ENCODE results near the gene NDC80. TPM values are rescaled to one million over a fixed set of nuclear protein-coding genes. Genes with fewer than 3 reads are reported as not detected.
"Not testable (repeated sequence)": the region's sequence is repeated elsewhere in the genome, so short reads cannot be mapped to it uniquely, and the experiment has no call there.

NDC80 gene
- total RNA-seq, 1 donor from 2014 or later, result 7.9 TPM

DNA sequence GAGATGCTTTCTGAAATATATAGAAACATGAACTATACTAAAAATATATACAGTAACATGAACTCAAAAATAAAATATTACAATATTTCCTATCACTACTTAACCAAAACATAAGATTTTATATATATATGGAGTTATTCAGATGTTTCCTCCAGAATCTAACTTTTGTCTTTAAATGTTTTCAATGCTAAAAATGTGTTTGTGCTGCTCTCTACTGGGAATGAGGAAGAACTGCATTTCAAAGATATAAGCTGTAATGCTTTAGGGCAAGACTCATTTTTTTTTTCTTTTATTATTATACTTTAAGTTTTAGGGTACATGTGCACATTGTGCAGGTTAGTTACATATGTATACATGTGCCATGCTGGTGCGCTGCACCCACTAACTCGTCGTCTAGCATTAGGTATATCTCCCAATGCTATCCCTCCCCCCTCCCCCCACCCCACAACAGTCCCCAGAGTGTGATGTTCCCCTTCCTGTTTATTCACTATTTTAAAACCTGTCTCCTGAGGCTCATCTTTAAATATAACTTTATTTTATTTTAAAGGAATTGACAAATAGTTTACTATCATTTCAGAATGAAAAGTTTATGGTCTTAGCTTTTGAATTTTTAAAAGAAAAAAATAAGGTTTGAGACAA is 29.3 kb upstream of the NDC80 start:
- not testable (repeated sequence) for H3K4me1 Mint-ChIP-seq (ENCODE audit: unreplicated experiment); H3K4me3 Mint-ChIP-seq (ENCODE audit: unreplicated experiment); H3K36me3 Mint-ChIP-seq (ENCODE audit: unreplicated experiment); DNase-seq (ENCODE audit: extremely low spot score, unreplicated experiment); H3K27ac Mint-ChIP-seq (ENCODE audit: unreplicated experiment); H3K27me3 Mint-ChIP-seq (ENCODE audit: unreplicated experiment); H3K9me3 Mint-ChIP-seq (ENCODE audit: unreplicated experiment)
- TF ChIP-seq, protein P1, sequence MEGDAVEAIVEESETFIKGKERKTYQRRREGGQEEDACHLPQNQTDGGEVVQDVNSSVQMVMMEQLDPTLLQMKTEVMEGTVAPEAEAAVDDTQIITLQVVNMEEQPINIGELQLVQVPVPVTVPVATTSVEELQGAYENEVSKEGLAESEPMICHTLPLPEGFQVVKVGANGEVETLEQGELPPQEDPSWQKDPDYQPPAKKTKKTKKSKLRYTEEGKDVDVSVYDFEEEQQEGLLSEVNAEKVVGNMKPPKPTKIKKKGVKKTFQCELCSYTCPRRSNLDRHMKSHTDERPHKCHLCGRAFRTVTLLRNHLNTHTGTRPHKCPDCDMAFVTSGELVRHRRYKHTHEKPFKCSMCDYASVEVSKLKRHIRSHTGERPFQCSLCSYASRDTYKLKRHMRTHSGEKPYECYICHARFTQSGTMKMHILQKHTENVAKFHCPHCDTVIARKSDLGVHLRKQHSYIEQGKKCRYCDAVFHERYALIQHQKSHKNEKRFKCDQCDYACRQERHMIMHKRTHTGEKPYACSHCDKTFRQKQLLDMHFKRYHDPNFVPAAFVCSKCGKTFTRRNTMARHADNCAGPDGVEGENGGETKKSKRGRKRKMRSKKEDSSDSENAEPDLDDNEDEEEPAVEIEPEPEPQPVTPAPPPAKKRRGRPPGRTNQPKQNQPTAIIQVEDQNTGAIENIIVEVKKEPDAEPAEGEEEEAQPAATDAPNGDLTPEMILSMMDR (IDR thresholded peaks at IDR 0.05), result peak; percentile 73

DNA sequence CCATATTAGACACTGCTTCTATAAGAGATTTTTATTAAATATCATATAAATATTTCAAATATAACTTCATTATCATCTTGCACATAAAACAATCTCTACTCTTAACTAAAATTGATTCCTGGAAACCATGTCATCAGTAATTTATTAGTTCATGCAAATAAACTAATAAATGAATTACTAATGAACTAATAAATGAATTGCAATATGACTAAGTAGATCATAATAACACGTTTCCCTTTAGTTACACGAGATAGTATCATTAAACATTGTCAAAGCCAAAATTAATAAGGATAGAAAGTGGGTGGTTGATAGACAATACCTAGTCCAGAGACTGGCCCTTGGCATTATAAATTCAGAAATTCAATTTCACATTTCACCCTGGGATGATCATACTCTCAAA is 26.2 kb upstream of the NDC80 start:
- Mint-ChIP-seq H3K27me3 (ENCODE audit: unreplicated experiment) (no peaks in the 10 kb centered on the region), H3K36me3 (ENCODE audit: unreplicated experiment) (peaks cover 8% of the 10 kb centered on the region), H3K27ac (ENCODE audit: unreplicated experiment) (no peak overlapping the region), H3K4me3 (ENCODE audit: unreplicated experiment) (no peak overlapping the region), H3K4me1 (ENCODE audit: unreplicated experiment) (peaks cover 1% of the 10 kb centered on the region), H3K9me3 (ENCODE audit: unreplicated experiment) (no peaks in the 10 kb centered on the region)
- TF ChIP-seq, protein P1 (IDR thresholded peaks at IDR 0.05), result no peak
- no peak for DNase-seq (ENCODE audit: extremely low spot score, unreplicated experiment)

DNA sequence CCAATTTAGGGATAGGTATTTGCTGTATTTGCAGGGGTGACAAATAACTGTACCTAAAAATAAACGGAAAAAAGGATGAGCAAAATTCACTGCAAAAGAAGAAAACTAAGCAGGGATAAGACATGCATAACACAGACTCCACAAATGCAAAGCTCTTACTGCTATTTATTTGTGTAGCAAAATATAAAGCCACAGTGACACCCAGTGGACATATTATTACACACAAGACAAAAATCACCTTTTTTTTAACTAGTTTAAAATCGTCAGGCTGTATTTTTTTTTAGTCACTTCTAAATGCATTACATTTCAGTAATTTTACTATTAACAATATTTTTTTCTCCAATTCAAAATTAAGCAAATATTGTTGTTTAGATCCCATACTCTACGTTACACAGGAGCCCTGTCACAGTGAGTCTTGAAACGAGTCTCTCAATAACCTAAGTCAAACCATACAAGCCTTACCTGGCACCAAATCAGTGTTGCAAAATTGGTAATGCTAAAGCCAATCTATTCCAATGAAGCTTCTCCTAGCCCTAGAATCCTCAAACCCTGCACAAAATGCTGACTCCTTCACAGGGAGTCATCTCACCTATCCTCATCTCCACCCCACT is 23.8 kb upstream of the NDC80 start:
- Mint-ChIP-seq H3K27ac (ENCODE audit: unreplicated experiment) (no peak overlapping the region), H3K9me3 (ENCODE audit: unreplicated experiment) (no peaks in the 10 kb centered on the region), H3K4me3 (ENCODE audit: unreplicated experiment) (no peak overlapping the region), H3K27me3 (ENCODE audit: unreplicated experiment) (no peaks in the 10 kb centered on the region), H3K36me3 (ENCODE audit: unreplicated experiment) (peaks cover 9% of the 10 kb centered on the region), H3K4me1 (ENCODE audit: unreplicated experiment) (peaks cover 6% of the 10 kb centered on the region)
- TF ChIP-seq, protein P1 (IDR thresholded peaks at IDR 0.05), result peak; percentile 70
- no peak for DNase-seq (ENCODE audit: extremely low spot score, unreplicated experiment)

GRCh38 chr18:2549462-2549861 is 21.9 kb upstream of the NDC80 start:
- no peaks in the 10 kb centered on the region for H3K9me3 Mint-ChIP-seq (ENCODE audit: unreplicated experiment)
- no peak overlapping the region for H3K27ac Mint-ChIP-seq (ENCODE audit: unreplicated experiment)
- no peak overlapping the region for H3K4me3 Mint-ChIP-seq (ENCODE audit: unreplicated experiment)
- no peaks in the 10 kb centered on the region for H3K27me3 Mint-ChIP-seq (ENCODE audit: unreplicated experiment)
- TF ChIP-seq, protein P1 (IDR thresholded peaks at IDR 0.05), result no peak
- peaks cover 6% of the 10 kb centered on the region for H3K4me1 Mint-ChIP-seq (ENCODE audit: unreplicated experiment)
- H3K36me3 Mint-ChIP-seq (ENCODE audit: unreplicated experiment), result peaks cover 10% of the 10 kb centered on the region
- DNase-seq (ENCODE audit: extremely low spot score, unreplicated experiment), result no peak

DNA sequence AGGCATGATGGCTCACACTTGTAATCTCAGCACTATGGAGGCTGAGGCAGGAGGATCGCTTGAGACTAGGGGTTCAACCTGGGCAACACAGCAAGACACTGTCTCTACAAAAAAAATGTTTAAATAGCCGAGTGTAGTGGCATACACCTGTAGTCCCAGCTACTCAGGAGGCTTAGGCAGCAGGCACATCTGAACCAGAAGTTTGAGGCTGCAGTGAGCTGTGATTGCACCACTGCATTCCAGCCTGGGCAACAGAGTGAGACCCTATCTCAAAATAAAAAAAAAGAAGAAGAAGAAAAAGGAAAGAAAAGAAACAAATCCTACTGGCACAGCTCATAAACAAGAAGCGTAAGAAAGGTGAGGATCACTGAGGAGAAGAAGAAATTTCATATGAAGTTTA is 19.9 kb upstream of the NDC80 start:
- Mint-ChIP-seq H3K27me3 (ENCODE audit: unreplicated experiment) (no peaks in the 10 kb centered on the region), H3K4me1 (ENCODE audit: unreplicated experiment) (peaks cover 7% of the 10 kb centered on the region), H3K4me3 (ENCODE audit: unreplicated experiment) (no peak overlapping the region), H3K27ac (ENCODE audit: unreplicated experiment) (no peak overlapping the region), H3K9me3 (ENCODE audit: unreplicated experiment) (no peaks in the 10 kb centered on the region), H3K36me3 (ENCODE audit: unreplicated experiment) (peaks cover 10% of the 10 kb centered on the region)
- DNase-seq (ENCODE audit: extremely low spot score, unreplicated experiment), result no peak
- TF ChIP-seq, protein P1 (IDR thresholded peaks at IDR 0.05), result no peak
